Activated CD8-positive, alpha-beta memory T cell treated with anti-CD3 and anti-CD28 coated beads for 24 hours (primary cell): ENCODE results near the gene CALN1.
"Not testable (repeated sequence)": the region's sequence is repeated elsewhere in the genome, so short reads cannot be mapped to it uniquely, and the experiment has no call there.

Experiments used
- DNase-seq: peaks from one replicate; pipeline ENCODE4 v3.0.0-alpha.2; 2020

CALN1 gene

DNA sequence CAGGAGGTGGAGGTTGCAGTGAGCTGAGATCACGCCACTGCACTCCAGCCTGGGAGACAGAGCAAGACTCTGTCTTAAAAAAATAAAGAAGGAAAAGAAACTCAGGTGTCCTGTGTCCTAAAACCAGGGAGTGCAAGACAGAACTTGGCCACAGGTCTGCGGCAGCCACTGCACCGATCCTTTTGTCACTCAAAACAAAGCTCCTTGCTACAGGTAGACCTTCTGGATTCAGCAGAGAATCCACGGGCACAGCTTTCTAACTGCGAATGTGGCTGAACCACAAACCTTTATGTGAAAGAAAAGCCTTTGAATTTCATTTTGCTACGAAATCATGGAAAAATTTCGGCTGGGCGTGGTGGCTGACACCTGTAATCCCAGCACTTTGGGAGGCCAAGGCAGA, 634.9 kb downstream of the CALN1 start:
- DNase-seq = no peak

DNA sequence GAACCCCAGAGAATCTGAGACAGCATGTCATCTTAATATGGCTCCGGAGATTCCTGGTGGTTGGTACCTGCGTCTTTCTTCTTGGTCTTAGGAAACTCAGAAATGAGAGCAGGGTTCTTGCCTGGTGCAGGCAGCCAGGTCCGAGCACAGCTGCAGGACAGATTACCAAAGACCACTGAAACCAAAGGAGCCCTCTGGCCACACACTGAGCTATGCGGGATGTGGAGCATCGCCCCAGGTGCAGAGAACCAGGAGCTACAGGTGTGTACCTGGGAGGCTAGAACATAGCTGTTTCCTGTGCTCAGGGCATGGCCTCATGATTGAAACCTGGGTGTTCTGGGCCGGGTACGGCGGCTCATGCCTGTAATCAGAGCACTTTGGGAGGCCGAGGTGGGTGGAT, 635.4 kb downstream of the CALN1 start:
- DNase-seq = no peak

DNA sequence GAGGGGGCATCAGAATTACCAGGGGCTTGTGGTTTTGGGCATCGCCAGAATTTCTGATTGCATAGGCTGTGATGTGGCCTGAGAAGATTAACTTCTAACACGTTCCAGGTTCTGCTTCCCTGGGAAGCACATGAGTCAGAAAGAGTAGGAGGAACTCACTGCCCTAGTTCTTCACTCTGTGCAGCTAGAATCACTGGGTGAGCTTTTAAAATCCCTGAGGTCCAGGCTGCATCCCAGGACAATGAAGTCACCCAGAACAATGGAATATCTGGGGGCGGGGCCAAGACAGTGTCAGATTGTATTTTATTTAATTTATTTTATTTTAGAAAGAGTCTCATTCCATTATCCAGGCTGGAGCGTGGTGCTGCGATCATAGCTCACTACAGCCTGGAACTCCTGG, 636.5 kb downstream of the CALN1 start:
- no peak for DNase-seq

DNA sequence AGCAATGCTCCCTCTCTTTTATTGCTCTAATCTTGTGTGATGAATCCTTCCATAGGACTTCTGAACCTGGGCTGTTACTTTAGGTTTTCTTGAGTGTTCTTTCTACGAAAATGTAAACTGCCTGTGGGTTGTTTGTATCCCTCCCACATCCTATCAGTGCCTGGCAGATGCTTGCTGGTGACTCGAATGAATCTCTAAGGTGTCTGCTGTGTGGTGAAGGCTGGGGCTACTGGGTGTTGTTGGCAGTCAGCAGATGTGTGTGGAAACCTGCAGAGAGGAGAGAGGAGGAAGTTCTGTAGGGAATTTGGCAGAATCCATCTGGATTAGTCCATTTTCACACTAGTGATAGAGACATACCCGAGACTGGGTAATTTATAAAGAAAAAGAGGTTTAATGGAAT, 639.4 kb downstream of the CALN1 start:
- DNase-seq = no peak

DNA sequence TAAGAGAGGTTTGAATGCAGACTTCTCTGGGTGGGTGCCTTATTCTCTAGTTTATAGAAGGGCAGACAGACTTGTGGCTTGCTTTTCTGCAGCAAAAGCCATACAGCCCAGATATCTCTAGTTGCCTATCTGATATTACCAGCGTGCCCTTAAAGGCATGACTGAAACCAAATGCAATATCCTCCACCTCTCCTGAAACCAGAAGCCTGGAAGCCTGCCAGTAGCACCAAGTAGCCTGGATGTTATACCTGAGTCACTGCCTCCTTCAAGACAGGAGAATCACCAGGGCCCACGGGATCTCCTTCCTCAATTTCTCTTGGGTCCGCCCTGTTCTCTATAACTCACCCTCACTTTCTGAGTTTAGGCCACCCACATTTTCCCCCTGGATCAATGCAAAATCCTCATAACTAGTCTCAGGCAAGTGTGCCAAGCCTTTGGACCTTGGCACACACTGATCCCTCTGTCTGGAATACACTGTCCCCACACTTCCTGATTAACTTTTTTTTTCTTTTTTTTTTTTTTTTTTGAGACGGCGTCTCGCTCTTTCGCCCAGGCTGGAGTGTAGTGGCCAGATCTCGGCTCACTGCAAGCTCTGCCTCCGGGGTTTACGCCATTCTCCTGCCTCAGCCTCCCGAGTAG, 641.8 kb downstream of the CALN1 start:
- DNase-seq = no peak

DNA sequence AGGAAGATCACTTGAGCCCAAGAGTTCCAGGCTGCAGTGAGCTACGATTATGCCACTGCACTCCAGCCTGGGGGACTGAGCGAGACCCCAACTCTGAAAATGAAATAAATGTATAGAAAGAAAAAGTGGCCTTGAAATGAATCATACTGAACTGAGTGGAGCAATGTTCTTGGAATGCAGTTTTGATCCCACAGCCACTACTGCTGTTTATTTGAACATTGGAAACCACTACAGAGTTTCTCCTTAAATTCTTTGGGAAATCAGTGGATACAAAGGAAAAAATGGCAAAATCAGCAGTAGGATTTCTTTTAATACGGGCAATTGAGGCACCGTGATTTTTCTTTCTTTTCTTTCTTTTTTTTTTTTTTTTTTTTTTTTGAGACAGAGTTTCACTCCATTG, 642.8 kb downstream of the CALN1 start:
- DNase-seq = no peak

DNA sequence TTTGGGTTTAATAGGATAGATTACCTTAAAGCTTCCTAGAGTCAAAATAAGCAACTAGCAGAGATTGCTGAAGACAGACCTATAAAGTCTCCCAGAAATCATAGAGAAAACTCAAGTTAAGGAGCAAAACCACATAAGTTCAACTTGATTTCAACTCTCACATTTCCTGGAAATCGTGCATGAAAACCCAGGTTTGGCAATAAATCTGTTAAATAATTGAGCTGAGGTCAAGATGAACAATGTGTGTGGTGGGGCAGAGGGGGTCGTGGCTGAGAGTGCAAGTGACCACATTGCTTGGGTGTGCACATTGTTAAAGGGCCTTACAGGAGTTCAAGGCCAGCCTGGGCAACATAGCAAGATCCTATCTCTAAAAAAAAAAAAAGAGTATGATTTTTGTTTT, 643.7 kb downstream of the CALN1 start:
- no peak for DNase-seq

DNA sequence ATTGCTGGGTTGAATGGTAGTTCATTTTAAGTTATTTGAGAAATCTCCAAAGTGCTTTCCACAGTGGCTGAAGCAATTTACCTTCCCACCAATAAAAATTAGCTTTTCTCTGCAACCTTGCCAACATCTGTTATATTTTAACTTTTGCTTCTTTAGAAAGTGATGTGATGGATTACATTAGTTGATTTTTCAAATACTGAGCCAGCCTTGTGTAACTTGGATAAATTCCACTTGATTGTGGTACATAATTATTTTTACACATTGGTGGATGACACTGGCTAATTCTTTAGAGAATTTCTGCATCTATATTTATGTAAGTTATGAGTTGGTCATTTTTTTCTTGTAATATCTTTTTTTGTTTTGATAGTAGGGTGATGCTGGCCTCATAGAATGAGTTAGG, 646.1 kb downstream of the CALN1 start:
- DNase-seq = no peak

DNA sequence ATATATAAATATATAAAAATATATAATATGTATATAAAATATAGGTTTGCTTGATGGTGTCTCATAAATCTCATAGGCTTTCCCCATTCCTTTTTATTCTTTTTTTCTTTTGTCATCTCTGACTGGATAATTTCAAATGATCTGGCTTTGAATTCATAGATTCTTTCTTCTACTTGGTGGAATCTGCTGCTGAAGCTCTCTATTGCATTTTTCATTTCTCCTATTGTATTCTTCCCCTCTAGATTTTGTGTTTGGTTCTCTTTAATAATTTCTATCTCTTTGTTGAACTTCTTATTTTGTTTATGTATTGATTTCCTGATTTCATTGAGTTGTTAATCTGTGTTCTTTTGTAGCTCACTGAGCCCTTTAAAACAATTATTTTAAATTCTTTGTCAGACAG, 650.8 kb downstream of the CALN1 start:
- DNase-seq = no peak

DNA sequence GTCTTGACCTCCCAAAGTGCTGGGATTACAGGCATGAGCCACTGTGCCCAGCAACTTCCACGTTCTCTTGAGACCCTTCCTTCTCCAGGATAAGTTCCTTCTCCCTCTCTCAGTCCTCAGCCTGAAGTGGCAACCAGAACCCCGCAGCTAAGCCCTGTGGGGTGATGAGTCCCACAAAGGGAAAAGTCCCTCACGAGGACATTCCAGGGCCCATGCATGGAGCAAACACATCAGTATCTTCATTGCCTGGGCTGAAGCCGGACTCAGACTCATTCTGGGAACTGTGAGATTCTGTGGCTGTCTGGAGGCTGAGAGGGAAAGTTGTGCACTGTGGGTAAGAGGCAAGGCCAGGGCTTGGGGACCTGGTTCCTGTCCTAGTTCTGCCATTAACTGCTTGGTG, 657.3 kb downstream of the CALN1 start:
- no peak for DNase-seq

DNA sequence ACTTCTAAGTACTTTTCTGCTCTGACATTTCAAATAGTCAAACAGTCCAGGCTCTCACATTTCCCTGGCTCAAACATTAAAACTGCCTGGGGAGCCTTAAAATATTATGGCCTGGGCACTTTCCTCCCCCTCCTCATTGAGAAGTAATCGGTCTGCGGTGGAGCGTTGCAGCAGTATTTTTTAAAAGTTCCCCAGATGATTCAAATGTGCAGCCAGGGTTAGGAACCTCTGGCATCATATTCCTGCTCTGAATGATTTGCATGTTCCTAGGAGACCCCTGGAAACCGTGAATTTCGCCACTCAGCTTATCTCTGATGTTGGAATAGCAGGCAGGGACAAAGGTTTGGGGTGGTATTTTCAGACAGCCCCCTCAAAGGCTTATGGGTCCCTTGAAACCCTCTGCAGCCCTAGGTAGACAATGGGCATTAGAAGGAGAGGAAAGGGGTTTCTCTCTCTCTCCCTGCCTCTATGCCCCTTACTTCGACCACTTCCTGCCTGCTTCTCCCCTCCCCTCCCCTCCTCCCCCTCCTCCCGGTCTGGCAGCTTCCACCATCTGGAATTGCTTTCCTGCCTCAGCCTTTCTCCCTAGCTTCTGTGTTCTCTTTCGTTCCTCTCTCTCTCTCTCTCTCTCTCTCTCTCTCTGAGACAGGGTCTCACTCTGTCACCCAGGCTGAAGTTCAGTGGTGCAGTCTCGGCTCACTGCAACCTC, 658.0 kb downstream of the CALN1 start:
- DNase-seq = no peak

DNA sequence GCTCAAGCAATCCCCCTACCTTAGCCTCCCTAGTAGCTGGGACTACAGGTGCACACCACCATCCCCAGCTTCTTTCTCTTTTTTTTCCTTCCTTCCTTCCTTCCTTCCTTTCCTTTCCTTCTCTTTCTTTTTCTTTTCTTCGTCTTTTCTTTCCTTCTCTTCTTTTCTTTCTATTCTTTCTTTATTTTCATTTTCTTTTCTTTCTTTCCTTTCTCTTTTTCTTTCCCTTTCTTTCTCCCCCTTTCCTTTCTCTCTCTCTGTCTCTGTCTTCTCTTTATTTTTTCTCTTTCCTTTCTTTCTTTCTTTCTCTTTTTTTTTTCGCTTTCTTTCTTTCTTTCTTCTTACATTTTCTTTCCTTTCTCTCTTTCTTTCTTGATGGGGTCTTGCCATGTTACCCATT, 658.9 kb downstream of the CALN1 start:
- DNase-seq = no peak

DNA sequence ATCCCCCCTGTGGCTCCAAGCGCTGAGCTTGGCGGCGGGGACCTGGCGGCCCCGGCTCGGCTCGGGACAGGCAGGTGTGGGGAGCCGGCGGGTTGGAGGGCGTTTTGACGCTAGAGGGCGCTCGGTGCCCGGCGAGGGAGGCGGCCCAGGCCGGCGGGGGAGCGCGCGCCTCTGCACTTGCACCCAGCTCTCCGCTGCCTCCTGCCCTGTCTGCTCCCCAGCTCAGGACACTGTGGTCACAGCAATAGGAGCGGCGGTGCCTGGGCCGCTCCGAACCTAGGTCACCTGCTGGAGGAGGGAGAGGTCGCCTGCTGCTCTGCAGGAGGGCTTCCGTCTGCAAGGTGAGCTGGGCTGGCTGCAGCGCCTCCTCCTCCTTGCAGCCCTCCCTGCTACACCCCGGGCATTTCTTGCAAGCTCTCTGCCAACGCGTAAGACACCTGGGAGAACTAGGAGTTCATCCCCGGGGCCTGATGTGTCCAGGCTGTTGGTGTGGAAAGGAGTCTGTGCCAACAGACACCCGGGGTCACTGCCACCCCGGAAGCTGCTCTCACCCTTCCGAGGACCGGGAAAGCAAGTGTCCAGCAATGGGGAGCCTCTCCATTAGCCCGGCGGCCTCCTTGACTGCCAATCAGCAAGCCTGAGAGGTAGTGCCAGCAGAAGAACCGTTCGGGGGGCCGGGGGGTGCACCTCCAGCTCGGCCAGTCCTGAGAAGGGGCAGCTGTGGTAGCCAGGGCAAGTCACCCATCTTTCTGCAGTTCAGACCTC, 659.8 kb downstream of the CALN1 start:
- peak; percentile 64 for DNase-seq

DNA sequence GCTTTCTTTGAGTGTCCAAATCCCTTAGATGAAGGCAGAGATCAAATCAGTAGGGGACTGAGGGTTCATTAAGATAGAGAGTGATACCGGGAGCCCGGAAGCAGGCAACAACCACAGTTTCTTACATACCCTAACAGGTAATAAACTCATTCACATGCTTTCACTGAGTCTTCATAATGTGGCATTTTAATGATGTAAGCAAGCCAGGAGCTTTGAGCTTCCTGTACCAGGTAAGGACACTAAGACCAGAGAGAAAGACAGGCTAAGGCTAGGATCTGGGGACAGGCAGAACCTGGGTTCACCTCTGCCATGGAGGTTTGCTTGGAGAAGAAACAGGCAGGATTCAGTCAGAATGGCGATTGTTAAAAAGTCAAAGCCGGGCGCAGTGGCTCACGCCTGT, 661.8 kb downstream of the CALN1 start:
- no peak for DNase-seq

DNA sequence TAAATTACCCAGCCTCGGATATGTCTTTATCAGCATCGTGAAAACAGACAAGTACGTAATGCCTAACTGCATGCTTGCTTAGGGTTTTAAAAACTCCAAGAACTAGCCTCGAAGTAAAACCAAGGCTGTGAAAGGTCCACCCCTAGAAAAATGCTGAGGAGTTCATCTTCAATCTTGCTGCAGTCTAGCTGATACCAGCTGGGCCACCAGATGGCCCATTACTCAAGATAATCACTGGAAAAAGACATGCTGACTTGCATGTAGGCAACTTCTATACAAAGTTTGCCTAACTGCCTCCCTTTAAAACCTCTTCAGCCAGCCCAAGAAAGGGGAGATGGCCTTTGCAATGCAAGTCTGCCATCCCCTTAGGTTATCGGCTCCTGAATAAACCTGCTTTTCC, 666.1 kb downstream of the CALN1 start:
- DNase-seq = no peak

DNA sequence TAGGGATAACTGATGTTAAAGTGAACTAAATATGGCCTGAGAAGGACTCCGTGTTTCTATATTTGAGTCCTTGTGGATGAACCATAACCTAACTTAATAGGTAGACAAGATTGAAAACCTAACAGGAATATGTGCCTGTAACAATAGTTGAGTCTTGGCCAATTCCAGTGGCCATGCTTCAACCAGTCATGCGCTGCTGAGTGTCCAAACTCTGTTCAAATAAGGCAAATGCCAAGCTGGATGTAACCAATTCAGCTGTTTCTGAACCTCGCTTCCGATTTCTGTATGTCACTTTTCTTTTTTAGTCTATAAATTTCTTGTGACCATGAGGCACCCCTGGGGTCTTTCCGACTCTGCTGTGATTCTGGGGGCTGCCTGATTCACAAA, 672.0 kb downstream of the CALN1 start:
- DNase-seq = no peak

DNA sequence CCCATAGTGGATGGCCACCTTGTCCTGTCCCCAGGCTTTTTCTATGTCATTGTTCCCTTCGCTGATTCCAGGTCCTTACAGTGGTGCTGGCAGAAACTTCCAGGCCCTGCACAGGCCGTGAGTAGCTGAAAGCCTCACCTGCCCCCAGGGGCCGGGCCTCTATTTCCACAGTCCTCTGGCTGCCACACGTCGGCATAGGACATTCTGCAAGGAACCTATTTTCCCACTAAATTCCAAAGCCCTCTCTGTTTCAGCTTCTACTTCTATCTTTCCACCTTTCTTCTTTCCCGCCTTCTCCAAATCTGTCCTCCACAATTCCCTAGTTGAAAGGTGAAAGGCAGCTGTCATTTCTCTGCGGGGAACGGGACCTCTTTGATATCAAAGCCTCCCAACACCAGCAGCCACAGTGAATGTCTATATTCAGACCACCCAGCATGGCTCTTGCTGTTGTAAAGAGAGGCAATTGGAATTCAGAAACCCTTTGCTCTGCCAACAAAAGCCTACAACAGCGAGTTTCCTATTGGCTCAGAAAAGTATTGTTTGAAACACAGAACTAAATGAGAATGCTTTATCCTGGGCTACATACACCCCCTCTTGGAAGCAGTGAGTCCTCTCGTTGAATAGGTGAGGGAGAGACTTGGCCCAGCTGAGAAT, 672.5 kb downstream of the CALN1 start:
- DNase-seq = no peak

DNA sequence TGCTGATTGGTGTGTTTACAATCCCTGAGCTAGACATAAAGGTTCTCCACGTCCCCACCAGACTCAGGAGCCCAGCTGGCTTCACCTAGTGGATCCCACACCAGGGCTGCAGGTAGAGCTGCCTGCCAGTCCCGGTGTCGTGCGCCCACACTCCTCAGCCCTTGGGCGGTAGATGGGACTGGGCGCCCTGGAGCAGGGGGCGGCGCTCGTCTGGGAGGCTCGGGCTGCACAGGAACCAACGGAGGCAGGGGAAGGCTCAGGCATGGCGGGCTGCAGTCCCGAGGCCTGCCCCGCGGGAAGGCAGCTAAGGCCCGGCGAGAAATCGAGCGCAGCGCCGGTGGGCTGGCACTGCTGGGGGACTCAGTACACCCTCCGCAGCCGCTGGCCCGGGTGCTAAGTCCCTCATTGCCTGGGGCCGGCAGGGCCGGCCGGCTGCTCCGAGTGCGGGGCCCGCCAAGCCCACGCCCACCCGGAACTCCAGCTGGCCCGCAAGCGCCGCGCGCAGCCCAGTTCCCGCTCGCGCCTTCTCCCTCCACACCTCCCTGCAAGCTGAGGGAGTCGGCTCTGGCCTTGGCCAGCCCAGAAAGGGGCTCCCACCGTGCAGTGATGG, 674.1 kb downstream of the CALN1 start:
- DNase-seq = not testable (repeated sequence)

DNA sequence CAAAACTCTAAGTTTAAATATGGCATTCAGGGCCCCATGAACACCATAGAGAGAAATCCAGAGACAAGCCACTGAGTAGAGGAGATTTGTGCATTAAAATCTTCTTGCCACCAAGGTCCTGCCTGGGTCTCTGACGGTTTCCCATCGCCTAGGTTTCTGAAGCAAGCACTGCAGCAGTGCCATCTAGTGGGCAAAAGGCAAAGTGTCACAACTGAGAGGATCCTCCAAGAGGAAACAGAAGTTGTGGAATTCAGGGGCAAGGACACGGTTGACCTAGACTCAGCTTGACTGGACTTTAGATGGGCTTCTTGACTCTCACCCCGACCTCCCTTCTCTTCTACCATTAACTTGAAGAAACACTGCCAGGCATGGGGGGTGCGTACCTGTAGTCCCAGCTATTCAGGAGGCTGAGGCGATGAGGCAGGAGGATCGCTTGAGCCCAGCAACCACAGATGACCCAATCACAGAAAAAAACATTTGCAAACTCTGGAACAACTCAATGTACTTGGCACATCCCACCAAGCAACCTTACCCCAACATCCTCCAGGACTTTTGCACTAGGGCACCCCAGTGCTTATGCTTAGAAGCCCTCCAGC, 676.1 kb downstream of the CALN1 start:
- peak; percentile 62 for DNase-seq

DNA sequence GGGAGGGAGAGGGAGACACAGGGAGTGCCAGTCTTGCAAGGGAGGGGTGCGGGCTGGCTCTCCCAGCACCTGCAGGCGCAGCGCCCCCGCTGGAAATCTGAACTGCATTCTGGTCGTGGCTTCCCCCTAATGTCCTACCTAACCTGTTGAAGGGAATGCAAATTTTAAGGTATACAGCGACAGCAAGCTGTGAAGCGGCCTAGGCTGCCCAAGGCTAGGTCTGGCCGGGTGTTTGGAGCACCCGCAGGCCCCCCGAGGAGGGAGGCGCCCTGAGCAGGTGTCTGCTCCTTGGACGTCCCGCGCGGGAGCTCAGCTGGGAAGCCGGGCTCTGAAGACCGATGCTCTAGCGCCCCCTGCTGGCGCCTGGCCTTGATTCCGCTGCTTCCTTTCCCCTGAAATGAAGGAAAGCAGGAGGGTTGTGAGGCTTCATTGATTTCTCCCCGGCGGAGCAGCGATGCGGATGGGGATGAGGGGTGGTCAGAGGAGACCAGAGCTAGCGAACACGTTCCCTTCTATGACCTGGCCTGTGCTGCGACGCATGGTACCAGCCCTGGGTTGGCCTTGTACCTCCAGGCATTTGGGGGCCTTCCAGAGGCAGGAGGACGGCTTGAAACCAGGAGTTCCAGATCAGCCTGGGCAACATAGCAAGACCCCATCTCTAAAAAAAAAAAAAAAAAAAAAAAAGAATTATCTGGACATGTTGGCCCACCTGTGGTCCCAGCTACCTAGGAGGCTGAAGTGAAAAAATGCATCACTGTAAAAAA, 678.8 kb downstream of the CALN1 start:
- DNase-seq = peak; percentile 83

DNA sequence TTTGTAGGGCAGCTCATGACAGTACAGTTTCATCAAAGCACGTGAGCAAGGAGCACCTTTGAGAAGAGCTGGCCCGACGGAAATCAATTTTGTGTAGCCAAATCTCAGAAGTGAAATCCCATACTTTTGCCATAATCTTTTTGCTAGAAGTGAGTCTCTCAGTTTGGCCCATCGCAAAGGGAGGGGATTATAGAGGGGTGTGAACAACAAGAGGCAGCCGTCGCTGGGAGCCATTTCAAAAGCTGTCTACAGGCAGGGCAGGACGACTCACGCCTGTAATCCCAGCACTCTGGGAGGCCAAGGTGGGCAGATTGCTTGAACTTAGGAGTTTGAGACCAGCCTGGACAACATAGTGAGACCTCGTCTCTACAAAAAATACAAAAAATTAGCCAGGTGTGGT, 680.4 kb downstream of the CALN1 start:
- no peak for DNase-seq
